ENCODE results near the gene PRSS21.

Gene PRSS21

DNA sequence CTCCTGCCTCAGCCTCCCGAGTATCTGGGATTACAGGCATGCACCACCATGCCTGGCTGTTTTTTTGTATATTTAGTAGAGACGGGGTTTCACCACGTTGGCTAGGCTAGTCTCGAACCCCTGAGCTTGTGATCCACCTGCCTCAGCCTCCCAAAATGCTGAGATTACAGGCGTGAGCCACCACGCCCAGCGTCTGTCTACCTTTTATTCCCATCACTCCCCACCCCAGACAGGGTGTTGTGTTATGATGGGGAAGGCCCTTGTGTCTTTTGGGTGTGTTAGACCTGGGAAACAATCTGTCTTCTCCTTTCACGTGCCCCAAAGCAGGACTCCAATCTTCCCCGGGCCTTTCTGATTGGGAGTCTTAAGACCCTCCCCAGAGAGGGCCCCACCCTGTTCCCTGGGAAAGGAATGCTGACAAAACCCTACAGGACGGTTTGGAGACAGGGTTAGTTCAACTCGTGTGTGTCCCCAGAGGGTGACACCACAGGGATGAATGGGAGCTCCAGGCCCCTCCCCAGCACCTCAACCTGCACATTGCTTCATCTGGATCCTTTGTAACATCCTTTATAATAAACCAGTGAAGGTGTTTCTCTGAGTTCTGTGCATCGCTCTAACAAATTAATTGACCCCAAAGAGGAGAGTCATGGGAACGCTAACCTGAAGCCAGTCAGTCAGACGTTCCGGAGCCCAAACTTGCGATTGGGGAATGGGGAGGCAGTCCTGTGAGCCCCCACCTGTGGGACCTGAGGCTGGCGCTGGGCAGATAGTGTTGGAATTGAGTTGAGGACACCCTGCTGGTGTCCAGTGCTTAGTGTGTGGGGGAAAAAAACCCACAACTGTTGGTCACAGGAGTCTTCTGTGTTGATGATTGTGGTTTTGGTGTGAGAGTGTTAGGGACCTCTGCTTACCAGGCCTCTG is 36.8 kb upstream of the PRSS21 start:
- DNase-seq, result no peak

DNA sequence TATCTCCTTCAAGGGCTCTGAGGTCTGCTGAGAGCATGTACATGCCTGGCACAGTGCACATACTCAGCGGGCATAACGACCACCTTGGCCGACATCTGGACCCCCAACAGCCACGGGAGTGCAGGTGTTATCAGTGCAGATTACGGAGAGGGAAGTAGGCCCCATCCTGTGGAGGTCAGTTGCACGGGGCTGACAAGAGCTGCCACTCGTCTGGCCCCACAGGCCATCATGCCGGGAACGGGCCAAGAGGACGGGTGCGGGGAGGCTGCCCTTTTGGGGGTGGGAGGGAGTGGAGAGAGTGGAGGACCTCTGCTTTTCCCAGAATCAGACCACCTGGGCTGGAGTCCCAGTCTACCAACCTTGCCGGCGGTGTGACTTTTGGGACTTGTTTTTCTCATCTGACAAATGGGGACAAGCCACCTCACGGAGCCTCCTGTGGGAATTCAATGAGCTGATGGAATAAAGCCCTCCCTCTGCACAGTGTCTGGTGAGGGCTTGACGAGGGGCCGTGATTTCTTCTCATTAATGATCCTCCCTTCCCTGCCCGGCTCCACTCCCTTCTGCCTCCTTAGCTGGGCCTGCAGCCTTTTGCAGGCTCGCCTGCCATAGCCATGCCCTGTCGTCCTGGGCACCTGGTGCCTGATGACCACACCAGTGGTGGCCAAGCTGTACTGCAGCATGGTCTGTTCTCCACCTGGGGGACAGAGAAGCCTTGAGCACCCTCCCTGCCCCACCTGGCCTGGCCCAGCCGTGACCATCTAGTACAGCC is 34.3 kb upstream of the PRSS21 start:
- no peak for DNase-seq

DNA sequence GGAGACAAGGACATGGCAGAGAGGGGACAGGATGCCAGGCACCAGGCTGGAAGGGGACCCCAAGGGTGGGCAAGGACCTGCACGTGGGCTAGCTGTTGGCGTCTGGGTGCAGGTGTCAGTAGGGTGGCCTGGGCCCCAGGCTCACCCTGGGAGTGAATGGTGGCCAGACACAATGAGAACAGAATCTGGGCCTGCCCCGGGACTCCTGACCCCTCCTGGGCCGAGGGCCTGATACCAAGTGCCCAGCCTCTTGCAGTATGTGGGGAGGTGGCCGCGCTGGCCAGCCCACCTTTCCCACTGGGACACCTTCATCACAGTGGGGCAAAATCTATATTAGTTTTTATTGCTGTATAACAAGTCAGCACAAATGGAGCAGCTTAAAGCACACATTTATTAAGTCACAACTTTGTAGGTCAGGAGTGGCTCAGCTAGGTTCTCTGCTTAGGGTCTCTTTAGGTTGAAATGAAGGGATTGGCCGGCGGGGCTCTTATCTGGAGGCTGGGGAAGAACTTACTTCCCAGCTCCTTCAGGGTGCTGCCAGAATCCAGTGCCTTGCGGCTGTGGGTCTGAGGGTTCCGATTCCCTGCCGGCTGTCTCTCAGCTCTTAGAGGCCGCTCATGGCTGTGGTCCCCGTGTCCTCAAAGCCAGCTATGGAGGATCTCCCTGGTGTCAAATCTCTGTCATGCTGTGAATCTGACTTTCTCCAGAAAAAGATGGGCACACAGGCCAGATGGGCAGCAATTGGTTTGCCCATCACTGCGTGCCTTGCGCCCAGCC is 33.3 kb upstream of the PRSS21 start:
- DNase-seq, result no peak

DNA sequence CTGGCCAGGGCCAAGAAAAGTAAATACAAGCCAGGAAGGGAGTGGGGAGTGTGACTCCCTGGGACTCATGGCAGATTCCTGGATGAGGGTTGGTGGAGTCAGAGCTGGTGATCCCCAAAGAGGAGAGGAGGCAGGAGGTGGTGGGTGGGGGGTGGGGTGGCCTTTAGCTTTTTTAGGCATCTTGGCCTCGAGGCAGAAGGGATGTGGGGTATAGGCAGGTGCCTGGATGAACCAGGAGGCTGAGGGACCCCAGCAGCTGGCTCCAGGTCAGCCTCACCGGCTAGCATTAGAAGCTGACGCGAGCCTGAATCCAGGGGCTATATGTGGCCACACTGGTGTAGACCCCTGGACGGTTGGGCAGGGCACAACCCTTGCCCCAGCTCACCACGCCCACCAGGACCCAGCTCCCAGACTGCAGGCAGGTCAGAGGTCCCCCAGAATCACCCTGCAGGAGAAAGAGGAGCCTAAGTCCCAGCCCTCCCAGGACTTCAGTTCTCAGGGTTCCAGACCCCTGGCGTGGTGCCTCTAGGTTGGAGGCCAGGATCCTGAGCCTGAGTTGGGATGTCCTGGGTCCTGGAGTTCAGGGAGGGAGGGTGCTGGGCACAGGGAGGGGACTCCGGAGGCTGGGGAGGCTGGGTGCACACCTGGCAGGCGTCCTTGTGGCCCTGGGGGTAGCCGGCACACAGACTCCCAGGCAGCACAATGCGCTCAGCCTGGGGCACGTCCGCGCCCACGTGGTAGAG is 32.5 kb upstream of the PRSS21 start:
- DNase-seq, result no peak

DNA sequence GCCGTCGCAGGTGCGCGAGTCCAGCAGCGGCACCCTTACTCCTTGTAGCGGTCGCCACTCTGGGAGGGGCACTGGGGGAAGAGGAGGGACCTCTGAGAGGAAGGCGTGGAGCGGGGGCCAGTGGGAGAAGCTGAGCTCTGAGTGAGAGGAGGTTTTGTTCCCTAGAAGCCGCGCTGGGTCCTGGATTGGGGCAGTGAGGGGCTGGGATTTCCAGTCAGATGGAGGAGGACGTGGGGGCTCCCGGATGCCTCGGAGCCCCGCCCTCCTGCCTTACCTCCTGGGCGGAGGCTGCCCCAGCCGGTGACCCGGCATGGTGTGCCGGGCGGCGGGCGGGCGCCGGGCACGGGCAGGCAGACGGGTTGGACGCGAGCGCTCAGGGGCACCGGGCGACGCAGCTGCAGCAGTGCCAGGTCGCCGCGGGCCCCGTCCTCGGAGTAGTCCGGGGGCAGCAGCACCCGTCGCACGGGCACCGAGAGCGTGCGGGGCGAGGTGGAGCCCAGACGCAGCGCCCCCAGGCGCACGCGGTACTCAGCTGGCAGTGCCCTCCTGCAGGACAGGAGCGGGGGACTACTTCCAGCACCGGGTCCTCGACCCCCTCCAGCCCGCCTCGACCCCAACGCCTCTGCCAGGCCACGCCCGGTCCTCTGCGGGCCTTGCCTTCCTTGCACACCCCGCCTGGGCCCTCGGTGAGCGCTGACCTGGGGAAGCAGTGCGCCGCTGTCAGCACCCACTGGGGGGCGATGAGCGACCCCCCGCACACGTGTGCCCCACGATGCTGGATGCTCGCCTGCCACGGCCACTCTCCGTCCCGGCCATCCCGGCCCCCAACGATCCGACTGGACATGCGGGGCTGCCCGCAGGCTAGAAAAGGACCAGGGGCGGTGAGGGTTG is 31.7 kb upstream of the PRSS21 start:
- peak in 1 of 5 experiments; percentile 31 for DNase-seq

DNA sequence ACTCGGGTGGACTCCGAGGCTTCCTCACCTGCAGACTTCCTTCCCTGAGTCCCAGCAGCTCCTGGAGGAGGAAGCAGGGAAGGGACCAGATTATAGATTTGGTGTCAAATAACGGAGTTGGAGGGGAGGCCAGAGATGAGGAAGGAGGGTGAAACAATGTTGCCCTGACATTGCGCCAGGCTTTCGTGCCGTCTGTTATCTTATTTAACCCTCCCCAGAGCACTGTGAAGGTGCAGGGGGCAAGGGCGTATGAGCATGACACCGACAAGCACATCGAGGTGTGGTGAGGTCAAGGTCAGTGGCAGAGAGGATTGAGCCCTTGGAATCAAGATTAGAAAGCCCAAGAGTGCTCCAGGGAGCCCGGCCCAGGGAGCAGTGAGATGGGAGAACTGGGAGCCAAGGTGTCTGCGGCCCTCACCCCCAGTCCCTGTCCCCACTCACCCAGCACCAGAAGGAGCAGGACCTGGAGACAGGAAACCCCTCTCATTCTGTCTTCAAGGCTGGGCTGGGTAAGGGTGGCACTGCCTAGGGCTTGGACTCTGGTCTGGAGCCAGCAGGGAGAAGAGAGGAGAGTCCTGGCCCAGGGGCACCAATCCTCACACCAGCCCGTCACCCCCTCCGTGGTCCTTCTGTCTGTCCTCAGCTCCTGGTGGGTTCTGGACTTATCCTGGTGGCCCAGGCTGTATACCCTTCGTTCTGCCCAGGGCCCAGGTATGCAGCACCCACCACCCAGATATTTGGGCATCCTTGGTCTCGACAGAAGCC is 30.8 kb upstream of the PRSS21 start:
- no peak for DNase-seq

DNA sequence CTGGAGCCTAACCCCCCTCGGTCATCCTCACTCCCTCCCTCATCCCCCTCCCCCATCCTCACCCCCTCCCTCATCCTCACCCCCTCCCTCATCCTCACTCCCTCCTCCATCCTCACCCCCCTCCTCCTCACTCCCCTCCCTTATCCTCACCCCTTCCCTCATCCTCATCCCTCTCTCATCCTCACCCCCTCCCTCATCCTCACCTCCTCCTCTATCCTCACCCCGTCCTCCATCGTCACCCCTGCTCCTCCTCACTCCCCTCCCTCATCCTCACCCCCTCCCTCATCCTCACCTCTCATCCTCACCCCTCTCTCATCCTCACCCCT is 30.2 kb upstream of the PRSS21 start:
- DNase-seq, result no peak

DNA sequence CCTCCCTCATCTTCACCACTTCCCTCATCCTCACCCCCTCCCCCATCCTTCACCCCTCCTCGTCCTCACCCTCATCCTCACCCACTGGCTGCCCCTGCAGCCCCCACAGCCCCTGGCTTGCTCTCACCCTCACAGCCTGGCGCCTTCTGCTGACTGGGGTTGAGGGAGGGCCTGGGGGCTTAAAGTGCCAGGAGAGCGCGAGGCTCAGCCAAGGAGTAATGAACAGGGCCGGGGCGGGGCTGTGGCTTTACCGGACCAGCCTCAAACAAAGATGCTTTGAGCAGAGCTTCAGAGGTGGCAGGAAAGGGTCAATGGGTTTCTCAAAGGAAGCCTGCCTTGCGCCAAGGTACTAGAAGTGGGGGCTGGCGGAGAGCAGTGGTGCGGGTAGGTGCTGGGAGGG is 29.6 kb upstream of the PRSS21 start, which contains the start of gene PRSS33:
Gene PRSS33, minus strand, starts transcription at position 155 of the 400 bp plus-strand sequence. CDS start 1,013 bp downstream, outside the sequence.
- DNase-seq, result no peak

DNA sequence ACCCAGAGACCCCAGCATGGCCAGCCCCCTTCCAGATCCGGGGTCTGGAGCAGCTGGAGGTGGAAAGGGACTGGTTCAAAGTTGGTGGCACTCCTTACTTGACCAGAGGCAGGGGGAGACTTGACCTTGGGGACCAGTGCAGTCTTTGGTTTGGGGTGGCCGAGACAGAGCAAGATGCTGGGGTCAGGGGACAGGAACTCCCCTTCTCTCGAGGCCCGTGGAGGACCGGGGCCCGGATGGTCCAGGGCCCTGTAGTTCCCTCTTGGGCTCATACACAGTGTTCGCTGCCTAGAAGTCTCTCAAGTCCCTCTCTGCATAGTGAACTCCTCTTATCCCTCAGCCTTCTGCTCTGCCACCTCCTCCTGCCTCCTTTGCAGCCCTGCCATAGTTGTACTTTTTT is 29.1 kb upstream of the PRSS21 start:
- DNase-seq, result no peak

DNA sequence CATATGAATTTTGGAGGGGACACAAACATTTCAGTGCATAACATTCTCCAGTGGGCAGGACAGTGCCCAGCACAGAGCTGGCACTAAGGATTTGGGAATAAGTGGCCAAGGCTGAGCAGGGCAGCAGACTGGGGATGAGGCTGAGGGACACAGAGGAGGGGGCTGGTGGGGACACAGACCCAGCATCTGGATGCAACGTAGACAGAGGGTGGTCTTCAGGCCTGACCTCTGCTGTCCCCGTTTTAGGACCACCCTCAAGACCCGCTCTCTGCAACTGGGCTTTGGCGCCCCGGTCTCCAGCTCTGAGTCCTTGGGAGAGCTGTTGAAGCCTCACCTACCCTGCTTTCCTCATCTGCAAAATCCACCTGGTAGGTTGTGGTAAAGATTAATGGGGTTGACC is 26.4 kb upstream of the PRSS21 start:
- no peak for DNase-seq

DNA sequence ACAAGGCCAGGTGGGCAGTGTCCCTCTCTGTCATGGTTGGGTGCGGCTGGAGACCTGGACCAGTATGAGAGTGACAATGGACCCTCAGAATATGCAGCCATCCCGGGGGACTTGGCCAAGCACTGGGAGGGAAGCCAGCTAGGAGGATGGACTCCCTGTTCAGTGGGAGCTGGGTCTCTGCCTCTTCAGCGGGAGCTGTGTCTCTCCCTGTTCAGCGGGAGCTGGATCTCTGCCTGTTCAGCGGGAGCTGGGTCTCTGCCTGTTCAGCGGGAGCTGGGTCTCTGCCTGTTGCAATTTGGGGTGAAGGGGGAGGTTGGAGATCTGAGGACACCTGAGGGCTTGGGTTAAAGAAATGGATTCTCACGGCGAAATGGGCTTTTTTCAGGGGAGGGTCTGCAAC is 25.9 kb upstream of the PRSS21 start:
- no peak for DNase-seq

DNA sequence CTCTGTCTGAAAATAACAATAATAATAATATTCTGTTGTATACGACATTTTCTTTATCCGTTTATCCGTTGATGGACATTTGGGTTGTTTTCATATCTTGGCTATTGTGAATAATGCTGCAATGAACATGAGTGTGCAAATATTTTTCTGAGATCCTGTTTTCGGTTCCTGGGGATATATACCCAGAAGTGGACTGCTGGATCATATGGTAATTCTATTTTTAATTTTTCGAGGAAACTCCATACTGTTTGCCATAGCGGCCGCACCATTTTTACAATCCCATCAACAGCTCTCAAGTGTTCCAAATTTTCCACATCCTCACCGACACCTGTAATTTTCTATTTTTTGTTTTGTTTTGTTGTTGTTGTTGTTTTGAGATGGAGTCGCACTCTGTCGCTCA is 24.1 kb upstream of the PRSS21 start:
- DNase-seq, result no peak

DNA sequence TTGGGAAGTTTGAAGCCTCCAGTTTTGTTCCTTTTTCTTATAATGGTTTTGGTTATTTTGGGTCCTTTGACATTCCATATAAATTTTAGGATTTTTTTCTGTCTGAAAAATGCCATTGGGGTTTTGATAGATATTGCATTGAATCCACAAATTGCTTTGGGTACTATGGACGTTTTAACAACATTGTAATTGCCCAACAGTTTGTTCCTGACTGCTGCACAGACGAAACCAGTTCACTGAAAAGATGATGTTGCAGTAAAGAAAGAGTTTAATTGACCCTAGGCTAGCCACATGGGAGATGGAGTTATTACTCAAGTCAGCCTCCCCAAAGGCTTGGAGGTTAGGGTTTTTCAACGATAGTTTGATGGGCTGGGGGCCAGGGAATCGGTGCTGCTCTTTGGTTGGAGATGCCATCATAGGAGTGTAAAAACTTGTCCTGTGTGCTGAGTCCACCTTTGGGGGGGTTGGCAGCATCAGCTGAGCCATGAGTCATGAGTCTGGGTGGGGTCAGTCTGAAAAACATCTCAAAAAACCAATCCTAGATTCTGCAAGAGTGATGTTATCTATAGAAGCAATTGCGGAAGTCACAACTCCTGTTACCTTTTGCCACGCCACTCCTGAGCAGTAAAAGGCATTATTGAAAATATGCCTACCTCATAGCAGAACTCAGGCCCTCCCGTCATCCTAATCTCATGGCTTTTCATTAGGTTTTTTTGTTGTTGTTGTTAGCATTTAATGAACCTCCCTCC is 21.5 kb upstream of the PRSS21 start:
- DNase-seq, result no peak

DNA sequence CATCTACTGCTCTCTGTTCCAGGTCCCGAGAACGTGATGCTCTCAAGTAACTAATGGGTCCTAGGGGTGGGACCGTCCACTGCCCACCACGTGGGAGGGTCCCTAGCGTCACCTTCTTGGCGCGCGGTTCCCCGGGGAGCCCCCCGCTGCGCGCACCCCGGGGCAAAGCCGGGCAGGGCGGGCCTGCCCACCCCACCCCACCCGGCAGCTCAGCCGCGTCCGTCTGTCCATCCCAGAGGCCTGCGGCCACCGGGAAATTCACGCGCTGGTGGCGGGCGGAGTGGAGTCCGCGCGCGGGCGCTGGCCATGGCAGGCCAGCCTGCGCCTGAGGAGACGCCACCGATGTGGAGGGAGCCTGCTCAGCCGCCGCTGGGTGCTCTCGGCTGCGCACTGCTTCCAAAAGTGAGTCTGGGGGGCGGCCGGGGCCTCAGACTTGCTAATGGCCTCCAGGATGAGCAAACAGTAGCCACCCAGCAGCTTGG is 18.3 kb upstream of the PRSS21 start:
- no peak for DNase-seq

DNA sequence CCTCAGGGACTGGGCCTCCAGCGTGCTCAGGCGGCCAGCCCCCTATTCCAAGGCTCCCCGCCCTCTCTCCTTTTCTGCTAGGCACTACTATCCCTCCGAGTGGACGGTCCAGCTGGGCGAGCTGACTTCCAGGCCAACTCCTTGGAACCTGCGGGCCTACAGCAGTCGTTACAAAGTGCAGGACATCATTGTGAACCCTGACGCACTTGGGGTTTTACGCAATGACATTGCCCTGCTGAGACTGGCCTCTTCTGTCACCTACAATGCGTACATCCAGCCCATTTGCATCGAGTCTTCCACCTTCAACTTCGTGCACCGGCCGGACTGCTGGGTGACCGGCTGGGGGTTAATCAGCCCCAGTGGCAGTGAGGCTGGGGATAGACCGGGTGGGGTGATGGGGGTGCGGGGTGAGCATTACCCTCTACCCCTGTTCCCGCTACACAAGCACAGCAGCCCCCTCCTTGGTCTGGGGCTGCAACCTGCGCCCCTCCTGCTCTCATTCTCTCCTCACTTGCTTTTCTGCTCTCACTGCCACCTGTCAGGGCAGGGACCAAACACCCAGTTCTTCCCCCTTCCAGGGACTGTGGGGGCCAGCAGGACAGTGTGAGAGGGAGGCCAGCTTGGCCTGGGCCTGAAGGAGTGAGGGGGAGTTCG is 17.7 kb upstream of the PRSS21 start:
- DNase-seq, result no peak

DNA sequence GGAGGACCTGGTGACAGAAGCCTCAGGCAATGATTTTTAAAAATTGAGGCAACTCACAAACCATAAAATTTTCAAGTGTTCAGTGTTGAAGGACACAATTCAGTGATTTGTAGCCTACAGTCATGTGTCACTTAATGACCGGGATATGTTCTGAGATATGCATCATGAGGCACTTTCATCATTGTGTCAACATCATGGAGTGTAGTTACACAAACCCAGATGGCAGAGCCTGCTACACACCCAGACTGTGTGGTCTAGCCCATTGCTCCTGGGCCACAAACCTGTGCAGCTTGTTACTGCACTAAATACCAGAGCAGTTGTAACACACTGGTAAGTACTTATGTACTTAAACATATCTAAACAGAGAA is 17.2 kb upstream of the PRSS21 start:
- DNase-seq, result no peak

DNA sequence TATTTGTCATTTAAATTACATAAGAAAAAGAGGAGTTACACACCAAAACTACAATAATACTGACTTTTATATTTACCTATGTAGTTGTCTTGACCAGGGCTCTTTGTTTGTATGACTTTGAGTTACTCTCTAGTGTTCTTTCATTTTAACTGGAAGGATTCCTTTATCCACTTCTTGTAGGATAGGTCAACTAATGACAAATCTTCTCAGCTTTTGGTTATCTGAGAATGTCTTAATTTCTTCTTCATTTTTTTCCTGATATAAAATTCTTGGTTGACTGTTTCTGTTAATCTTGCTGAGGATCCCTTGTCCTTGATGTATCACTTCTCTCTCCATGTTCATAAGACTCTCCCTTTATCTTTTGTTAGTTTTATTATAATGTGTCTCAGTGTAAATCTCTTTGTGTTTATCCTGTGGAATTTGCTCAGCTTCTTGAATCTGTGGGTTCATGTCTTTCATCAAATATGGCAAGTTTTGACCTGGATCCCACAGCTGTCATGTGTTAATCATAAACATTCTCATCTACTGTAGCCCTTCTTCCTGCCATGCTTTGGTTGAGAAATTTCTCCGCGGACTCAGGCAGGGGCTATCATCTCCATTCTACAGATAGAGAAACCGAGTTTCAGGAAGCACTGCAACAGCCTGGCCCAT is 13.4 kb upstream of the PRSS21 start:
- no peak for DNase-seq

DNA sequence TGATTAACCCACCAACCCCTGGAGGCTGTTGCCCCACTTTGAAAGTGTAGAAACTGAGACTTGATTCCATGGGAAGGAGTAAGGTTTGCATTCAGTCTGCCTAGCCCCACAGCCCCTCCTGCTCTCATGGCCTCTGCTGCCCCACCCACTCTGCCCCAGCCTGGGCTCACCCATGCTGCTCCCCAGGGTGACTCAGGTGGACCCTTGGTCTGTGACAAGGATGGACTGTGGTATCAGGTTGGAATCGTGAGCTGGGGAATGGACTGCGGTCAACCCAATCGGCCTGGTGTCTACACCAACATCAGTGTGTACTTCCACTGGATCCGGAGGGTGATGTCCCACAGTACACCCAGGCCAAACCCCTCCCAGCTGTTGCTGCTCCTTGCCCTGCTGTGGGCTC is 12.3 kb upstream of the PRSS21 start:
- no peak for DNase-seq

DNA sequence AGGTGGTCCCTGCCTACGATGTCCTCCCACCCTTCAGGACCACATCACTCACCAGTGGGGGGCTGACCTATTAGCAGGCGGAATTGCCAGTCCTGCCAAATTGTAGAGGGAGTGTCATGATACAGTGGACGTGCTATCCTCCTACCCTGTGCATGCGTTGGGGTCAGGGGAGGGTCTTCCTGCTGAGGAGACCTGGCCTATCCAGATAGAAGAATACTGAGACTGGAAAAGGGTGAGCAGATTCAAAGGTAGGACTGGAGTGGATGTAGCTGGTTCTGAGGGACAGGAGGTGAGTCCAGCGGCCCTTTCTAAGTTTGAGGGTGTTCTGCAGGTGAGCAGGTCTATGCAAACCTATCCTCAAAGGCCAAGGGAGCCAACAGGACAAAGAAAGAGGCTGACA is 10.8 kb upstream of the PRSS21 start:
- DNase-seq, result no peak

Data from T-helper 2 cell (primary cell).